Colonic mucosa (tissue), 4 donors: Measurements from ENCODE around the gene C5orf15. TPM values are rescaled to one million over a fixed set of nuclear protein-coding genes. Genes with fewer than 3 reads are reported as not detected.

Experiments used
- DNase-seq: peaks from one replicate; pipeline ENCODE4 v3.0.0-alpha.2; 2020
- H3K27ac ChIP-seq: fragments of 200-600 bp; one replicate; pipeline ENCODE4 v1.8.0; 2021
- H3K27me3 ChIP-seq: fragments of 200-600 bp; one replicate; pipeline ENCODE4 v1.8.0; 2021
- H3K36me3 ChIP-seq: fragments of 200-600 bp; one replicate; pipeline ENCODE4 v1.8.0; 2021
- H3K4me1 ChIP-seq: fragments of 200-600 bp; one replicate; pipeline ENCODE4 v1.8.0; 2021; ENCODE audit warnings: mild to moderate bottlenecking
- H3K4me3 ChIP-seq: fragments of 200-600 bp; one replicate; pipeline ENCODE4 v1.8.0; 2021
- H3K9ac ChIP-seq, 2 donors: one replicate each; pipeline ENCODE4 v1.7.0; 2013; ENCODE audit warnings: control low read depth in 2 of 2, low read depth in 2 of 2, low read length in 2 of 2
- H3K9me3 ChIP-seq: fragments of 200-600 bp; one replicate; pipeline ENCODE4 v1.8.0; 2021
- CTCF ChIP-seq: fragments of 200-600 bp; IDR thresholded peaks from one replicate; pipeline ENCODE4 v1.8.0; 2022; ENCODE audit warnings: antibody characterized with exemption, mild to moderate bottlenecking
- intact Hi-C: fragments of 100-400 bp; cut with DNase I; formaldehyde crosslinking; loops from one replicate; pipeline ENCODE4 v1.14.1; 2022
- total RNA-seq, 2 donors: library from RNA; stranded (reverse); fragmentation: NEBNext Ultra II Directional in 1 of 2; extraction: Animal tissue kit (Norgen Biotek cat#: 25700) in 1 of 2; gene quantifications; one replicate each; pipeline ENCODE4 v1.2.1, GENCODE V29; 2021
- donor health status: healthy.
- donor health status: DM: no; HTN: no; CAD: no.
- donor health status: DM: no; HTN: no; CAD: no.

Gene C5orf15
- total RNA-seq, 2 donors from 2014 or later: 21.1 to 31.9 TPM

- Histone ChIP-seq H3K9ac (no peak overlapping the region), H3K4me3 (no peak overlapping the region), H3K27me3 (no peaks in the 10 kb centered on the region), H3K9me3 (no peaks in the 10 kb centered on the region), H3K4me1 (no peaks in the 10 kb centered on the region), H3K36me3 (no peaks in the 10 kb centered on the region), H3K27ac (no peak overlapping the region)
- no peak for DNase-seq
- TF ChIP-seq CTCF: no peak
- intact Hi-C loops: no loop called here
These were observed 42.4 kb downstream of the C5orf15 start for GRCh38 chr5:133925866-133926488.

GRCh38 chr5:133925269-133925668 is 43.2 kb downstream of the C5orf15 start:
- no peak for TF ChIP-seq CTCF
- Histone ChIP-seq H3K4me1 (no peaks in the 10 kb centered on the region), H3K36me3 (no peaks in the 10 kb centered on the region), H3K4me3 (no peak overlapping the region), H3K9me3 (no peaks in the 10 kb centered on the region), H3K9ac (no peak overlapping the region), H3K27ac (no peak overlapping the region), H3K27me3 (no peaks in the 10 kb centered on the region)
- DNase-seq: no peak
- intact Hi-C loops: no loop called here

GRCh38 chr5:133924221-133924920 is 44.1 kb downstream of the C5orf15 start:
- H3K9ac ChIP-seq: no peak overlapping the region
- no peak for DNase-seq
- no peaks in the 10 kb centered on the region for H3K9me3 ChIP-seq
- no peak overlapping the region for H3K27ac ChIP-seq
- TF ChIP-seq CTCF: no peak
- no peaks in the 10 kb centered on the region for H3K36me3 ChIP-seq
- H3K27me3 ChIP-seq: no peaks in the 10 kb centered on the region
- H3K4me1 ChIP-seq: no peaks in the 10 kb centered on the region
- intact Hi-C loops: no loop called here
- H3K4me3 ChIP-seq: no peak overlapping the region

GRCh38 chr5:133921979-133922378 is 46.4 kb downstream of the C5orf15 start:
- intact Hi-C loops: no loop called here
- no peak overlapping the region for H3K4me3 ChIP-seq

GRCh38 chr5:133921069-133921468 is 47.4 kb downstream of the C5orf15 start:
- H3K4me3 ChIP-seq: no peak overlapping the region
- no peak overlapping the region for H3K9ac ChIP-seq
- H3K36me3 ChIP-seq: no peaks in the 10 kb centered on the region
- H3K27me3 ChIP-seq: no peaks in the 10 kb centered on the region
- no peaks in the 10 kb centered on the region for H3K9me3 ChIP-seq
- no peaks in the 10 kb centered on the region for H3K4me1 ChIP-seq
- no peak for DNase-seq
- intact Hi-C loops: no loop called here
- no peak for TF ChIP-seq CTCF
- H3K27ac ChIP-seq: no peak overlapping the region

More at GRCh38 chr5:133921979-133922378, 46.4 kb downstream of the C5orf15 start:
- Histone ChIP-seq H3K4me1 (no peaks in the 10 kb centered on the region), H3K9ac (no peak overlapping the region), H3K36me3 (no peaks in the 10 kb centered on the region), H3K27me3 (no peaks in the 10 kb centered on the region), H3K9me3 (no peaks in the 10 kb centered on the region), H3K27ac (no peak overlapping the region)
- no peak for TF ChIP-seq CTCF
- no peak for DNase-seq
